Measurements from ENCODE around the gene PRND.
"Not testable (repeated sequence)": the region's sequence is repeated elsewhere in the genome, so short reads cannot be mapped to it uniquely, and the experiment has no call there.

PRND gene

DNA sequence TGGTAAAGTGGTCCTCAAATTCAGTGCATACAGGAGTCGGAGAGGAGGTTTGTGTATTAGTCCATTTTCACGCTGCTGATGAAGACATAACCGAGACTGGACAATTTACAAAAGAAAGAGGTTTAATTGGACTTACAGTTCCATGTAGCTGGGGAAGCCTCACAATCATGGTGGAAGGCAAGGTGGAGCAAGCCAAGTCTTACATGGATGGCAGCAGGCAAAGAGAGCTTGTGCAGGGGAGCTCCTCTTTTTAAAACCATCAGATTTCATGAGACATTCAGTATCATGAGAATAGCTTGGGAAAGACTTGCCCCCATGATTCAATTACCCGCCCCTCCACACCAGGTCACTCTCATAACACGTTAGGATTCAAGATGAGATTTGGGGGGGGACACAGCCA, 51.3 kb downstream of the PRND start:
- H3K27ac ChIP-seq (ENCODE audit: low read depth in 2 of 2, low read length in 2 of 2); H3K27me3 ChIP-seq (ENCODE audit: control insufficient read depth in 2 of 2, insufficient read depth in 2 of 2, low read length in 2 of 2); H3K4me1 ChIP-seq (ENCODE audit: control insufficient read depth in 2 of 2, insufficient read depth in 2 of 2, low read length in 2 of 2): not testable (repeated sequence)

DNA sequence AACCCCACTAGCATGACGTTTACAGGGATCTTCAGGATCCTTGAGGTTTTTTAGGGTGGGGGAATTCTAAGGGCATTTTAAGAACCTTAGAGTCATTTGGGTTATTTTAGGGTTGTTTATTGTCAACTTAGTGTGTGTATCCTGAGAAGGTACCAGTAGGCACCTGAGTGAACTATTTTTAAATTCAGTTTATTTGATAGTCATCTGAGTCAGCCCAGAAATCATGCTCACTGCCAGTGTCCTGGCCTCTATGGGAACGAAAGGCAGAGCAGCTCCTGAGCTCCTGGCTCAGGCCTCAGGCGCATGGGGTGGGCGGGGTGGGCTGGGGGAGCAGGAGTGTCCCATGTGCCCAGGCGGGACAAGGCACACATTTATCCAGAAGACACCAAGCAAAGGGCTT, 52.0 kb downstream of the PRND start:
- Histone ChIP-seq H3K9ac (ENCODE audit: low read depth in 1 of 2, low read length in 2 of 2) (no peak overlapping the region), H3K4me1 (ENCODE audit: control insufficient read depth in 2 of 2, insufficient read depth in 2 of 2, low read length in 2 of 2) (no peaks in the 10 kb centered on the region), H3K36me3 (ENCODE audit: control insufficient read depth in 2 of 2, insufficient read depth in 2 of 2, low read length in 2 of 2) (no peaks in the 10 kb centered on the region), H3K27me3 (ENCODE audit: control insufficient read depth in 2 of 2, insufficient read depth in 2 of 2, low read length in 2 of 2) (no peaks in the 10 kb centered on the region), H3K27ac (ENCODE audit: low read depth in 2 of 2, low read length in 2 of 2) (no peak overlapping the region), H3K4me3 (ENCODE audit: low read length in 2 of 2) (no peak overlapping the region), H3K9me3 (ENCODE audit: control insufficient read depth in 2 of 2, low read length in 2 of 2) (peaks cover 0 to 5% of the 10 kb centered on the region in 2 donors)

More for the DNA sequence above, 51.3 kb downstream of the PRND start:
- not testable (repeated sequence) for H3K4me3 ChIP-seq (ENCODE audit: low read length in 2 of 2); H3K36me3 ChIP-seq (ENCODE audit: control insufficient read depth in 2 of 2, insufficient read depth in 2 of 2, low read length in 2 of 2); H3K9ac ChIP-seq (ENCODE audit: low read depth in 1 of 2, low read length in 2 of 2); H3K9me3 ChIP-seq (ENCODE audit: control insufficient read depth in 2 of 2, low read length in 2 of 2)

- Histone ChIP-seq H3K9me3 (ENCODE audit: control insufficient read depth in 2 of 2, low read length in 2 of 2) (peaks cover 0 to 5% of the 10 kb centered on the region in 2 donors), H3K36me3 (ENCODE audit: control insufficient read depth in 2 of 2, insufficient read depth in 2 of 2, low read length in 2 of 2) (no peaks in the 10 kb centered on the region), H3K9ac (ENCODE audit: low read depth in 1 of 2, low read length in 2 of 2) (no peak overlapping the region), H3K27ac (ENCODE audit: low read depth in 2 of 2, low read length in 2 of 2) (no peak overlapping the region), H3K4me3 (ENCODE audit: low read length in 2 of 2) (no peak overlapping the region), H3K27me3 (ENCODE audit: control insufficient read depth in 2 of 2, insufficient read depth in 2 of 2, low read length in 2 of 2) (no peaks in the 10 kb centered on the region), H3K4me1 (ENCODE audit: control insufficient read depth in 2 of 2, insufficient read depth in 2 of 2, low read length in 2 of 2) (no peaks in the 10 kb centered on the region)
Measured at GRCh38 chr20:4774207-4774606, 52.5 kb downstream of the PRND start.

DNA sequence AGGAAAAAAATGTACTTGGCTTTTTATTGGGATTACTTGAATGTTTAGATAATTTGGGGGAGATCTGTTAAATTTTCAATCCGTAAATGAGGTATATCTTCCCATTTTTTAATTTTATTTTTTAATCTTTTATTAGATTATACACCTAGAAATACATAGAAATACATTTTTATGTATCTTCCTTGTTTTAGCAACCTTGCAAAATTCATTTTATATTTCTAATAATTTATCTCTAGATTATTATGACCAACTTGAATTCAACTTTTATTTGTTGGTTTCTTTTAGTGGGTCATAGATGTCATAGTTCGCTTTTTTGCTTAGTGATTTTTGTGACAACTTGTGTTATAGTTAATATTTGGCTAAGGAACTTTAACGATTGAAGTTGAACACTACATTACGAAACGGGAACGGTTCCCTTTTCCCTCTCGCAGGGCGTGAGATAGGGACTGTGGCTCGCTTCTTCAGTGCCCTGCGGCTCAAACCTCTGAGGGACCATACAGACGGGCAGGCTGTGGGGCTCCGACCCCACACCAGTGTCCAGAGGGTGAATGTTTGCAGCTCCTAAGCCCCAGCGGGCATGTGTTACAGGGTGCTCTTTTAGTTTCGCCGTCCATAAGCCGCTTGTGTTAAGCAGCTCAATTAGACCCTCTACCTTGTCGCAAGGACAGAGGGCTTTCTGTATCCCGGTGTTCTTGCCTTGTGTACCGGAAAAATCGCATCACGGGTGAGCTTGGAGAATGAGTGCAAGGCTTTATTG, 53.8 kb downstream of the PRND start:
- Histone ChIP-seq H3K9ac (ENCODE audit: low read depth in 1 of 2, low read length in 2 of 2) (no peak overlapping the region), H3K4me3 (ENCODE audit: low read length in 2 of 2) (no peak overlapping the region), H3K27me3 (ENCODE audit: control insufficient read depth in 2 of 2, insufficient read depth in 2 of 2, low read length in 2 of 2) (no peaks in the 10 kb centered on the region)

DNA sequence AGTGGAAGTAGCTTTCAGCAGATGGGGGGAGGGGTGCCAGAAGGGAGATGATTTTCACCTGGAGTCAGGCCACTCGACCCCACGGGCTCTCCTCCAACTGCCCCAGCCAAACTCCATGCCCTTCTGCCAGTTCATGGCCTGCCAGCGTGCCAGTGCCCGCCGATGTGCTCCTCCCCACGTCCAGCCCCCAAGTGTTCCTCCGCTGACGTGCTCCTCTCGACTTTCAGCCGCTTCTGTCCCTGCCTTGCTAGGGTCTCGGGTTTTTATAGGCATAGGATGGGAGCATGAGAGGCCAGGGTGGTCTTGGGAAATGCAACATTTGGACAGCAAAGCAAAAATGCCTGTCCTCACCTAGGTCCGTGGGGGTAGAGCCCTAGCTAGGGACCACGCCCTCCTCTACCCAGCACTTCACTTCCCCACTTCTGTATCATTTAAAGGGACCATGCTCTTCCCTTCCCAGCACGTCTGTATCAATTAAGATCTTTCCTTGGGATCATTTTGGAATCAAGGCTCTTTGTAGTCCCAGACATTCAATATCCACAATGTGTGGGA, 54.4 kb downstream of the PRND start:
- H3K4me1 ChIP-seq (ENCODE audit: control insufficient read depth in 2 of 2, insufficient read depth in 2 of 2, low read length in 2 of 2) = no peaks in the 10 kb centered on the region
- H3K27ac ChIP-seq (ENCODE audit: low read depth in 2 of 2, low read length in 2 of 2) = no peak overlapping the region
- no peaks in the 10 kb centered on the region for H3K27me3 ChIP-seq (ENCODE audit: control insufficient read depth in 2 of 2, insufficient read depth in 2 of 2, low read length in 2 of 2)
- no peak overlapping the region for H3K9ac ChIP-seq (ENCODE audit: low read depth in 1 of 2, low read length in 2 of 2)
- peaks cover 0 to 5% of the 10 kb centered on the region in 2 donors for H3K9me3 ChIP-seq (ENCODE audit: control insufficient read depth in 2 of 2, low read length in 2 of 2)
- no peaks in the 10 kb centered on the region for H3K36me3 ChIP-seq (ENCODE audit: control insufficient read depth in 2 of 2, insufficient read depth in 2 of 2, low read length in 2 of 2)
- H3K4me3 ChIP-seq (ENCODE audit: low read length in 2 of 2) = no peak overlapping the region

More for the DNA sequence above, 53.8 kb downstream of the PRND start:
- Histone ChIP-seq H3K27ac (ENCODE audit: low read depth in 2 of 2, low read length in 2 of 2) (no peak overlapping the region), H3K9me3 (ENCODE audit: control insufficient read depth in 2 of 2, low read length in 2 of 2) (peaks cover 0 to 5% of the 10 kb centered on the region in 2 donors), H3K36me3 (ENCODE audit: control insufficient read depth in 2 of 2, insufficient read depth in 2 of 2, low read length in 2 of 2) (no peaks in the 10 kb centered on the region), H3K4me1 (ENCODE audit: control insufficient read depth in 2 of 2, insufficient read depth in 2 of 2, low read length in 2 of 2) (no peaks in the 10 kb centered on the region)

All from mucosa of rectum (tissue), 2 donors.